A549 (cell line): ENCODE measurements around the gene RBBP8. TPM values are rescaled to one million over a fixed set of nuclear protein-coding genes. Genes with fewer than 3 reads are reported as not detected.

Experiments
- ATAC-seq, 2 experiments: fragments of 200-7000 bp in 1 of 2; fragments of >200 bp in 1 of 2; cut with Nextera tagmentation in 1 of 2; cut with Tn5 transposase in 1 of 2; 3 replicates each; pipeline versions ENCODE4 v1.8.0 to v1.9.1; 2018 to 2020; ENCODE audit warnings: mild to moderate bottlenecking in 1 of 2, moderate library complexity in 1 of 2
- CTCF ChIA-PET: fragments of 300-600 bp; sonication (Branson Sonifier 250); formaldehyde crosslinking; extraction: SDS; loops from one replicate; lab custom pipeline; 2021; ENCODE audit warnings: antibody characterized with exemption, inconsistent platforms; lab: Yijun Ruan, JAX
- POLR2A ChIA-PET: fragments of 350-600 bp; formaldehyde crosslinking; extraction: SDS; loops from one replicate; lab custom pipeline; 2021; ENCODE audit warnings: antibody characterized with exemption, inconsistent platforms; lab: Yijun Ruan, JAX
- DNase-seq, 2 experiments: peaks; one replicate each; pipeline versions ENCODE4 v3.0.0 to v3.0.0-alpha.2; 2011 to 2016; ENCODE audit warnings: low read depth in 1 of 2, low spot score in 1 of 2
- FAIRE-seq: peaks from 2 replicates; lab custom pipeline; 2011; peaks lifted over from hg19 to GRCh38; lab: Jason Lieb, UNC
- H3K27ac ChIP-seq, 2 experiments: fragments of >200 bp; sonication (Bioruptor Twin); formaldehyde crosslinking; 3 replicates each; pipeline ENCODE4 v1.5.1; 2016 to 2017
- H3K4me1 ChIP-seq: fragments of >200 bp; sonication (Bioruptor Twin); formaldehyde crosslinking; 3 replicates; pipeline ENCODE4 v1.6.1; 2016
- H3K4me2 ChIP-seq: fragments of >200 bp; sonication (Bioruptor Twin); formaldehyde crosslinking; 3 replicates; pipeline ENCODE4 v1.6.1; 2016
- H3K4me3 ChIP-seq: fragments of >200 bp; sonication (Bioruptor Twin); formaldehyde crosslinking; 3 replicates; pipeline ENCODE4 v1.5.1; 2016
- H3K9me3 ChIP-seq: fragments of >200 bp; sonication (Bioruptor Twin); formaldehyde crosslinking; 3 replicates; pipeline ENCODE4 v1.6.1; 2016
- CBX2 ChIP-seq: fragments of 200-600 bp; sonication (generic); IDR thresholded peaks from 2 replicates; pipeline ENCODE4 v1.6.1; 2016; ENCODE audit warnings: low read depth, mild to moderate bottlenecking, borderline replicate concordance
- CBX8 ChIP-seq: fragments of 200-600 bp; sonication (generic); IDR thresholded peaks from 2 replicates; pipeline ENCODE4 v1.6.1; 2016
- CEBPB ChIP-seq, 2 experiments: fragments of >200 bp in 1 of 2; sonication (Bioruptor Twin) in 1 of 2; formaldehyde crosslinking in 1 of 2; IDR thresholded peaks; 2 replicates each; pipeline ENCODE4 v1.6.1; 2012 to 2016
- CHD2 ChIP-seq: fragments of 150-350 bp; IDR thresholded peaks from 2 replicates; pipeline ENCODE4 v1.6.1; 2014; ENCODE audit warnings: low read length; ENCODE audit not compliant: partially characterized antibody
- EHF ChIP-seq: fragments of 250-450 bp; sonication (Bioruptor Pico); IDR thresholded peaks from 2 replicates; pipeline ENCODE4 v1.5.0; 2020; ENCODE audit warnings: mild to moderate bottlenecking
- EP300 ChIP-seq, 2 experiments: fragments of >200 bp; sonication (Bioruptor Twin); formaldehyde crosslinking; IDR thresholded peaks; 2 replicates in 1 of 2; 3 replicates in 1 of 2; pipeline ENCODE4 v1.6.1; 2016 to 2017
- ESRRA ChIP-seq: fragments of 150-350 bp; IDR thresholded peaks from 2 replicates; pipeline ENCODE4 v1.6.1; 2014; ENCODE audit warnings: mild to moderate bottlenecking, low read length, borderline replicate concordance
- FOSB ChIP-seq: fragments of 250-450 bp; sonication (Bioruptor Pico); IDR thresholded peaks from 2 replicates; pipeline ENCODE4 v1.5.0; 2020; ENCODE audit warnings: mild to moderate bottlenecking, moderate library complexity
- HDAC2 ChIP-seq: fragments of 200-600 bp; sonication (generic); IDR thresholded peaks from 2 replicates; pipeline ENCODE4 v1.6.1; 2016
- HES2 ChIP-seq: fragments of >200 bp; sonication (Bioruptor Twin); formaldehyde crosslinking; IDR thresholded peaks from 2 replicates; pipeline ENCODE4 v1.6.1; 2016
- HEYL ChIP-seq: fragments of 250-450 bp; sonication (Bioruptor Pico); IDR thresholded peaks from 2 replicates; pipeline ENCODE4 v1.8.0; 2021; ENCODE audit warnings: mild to moderate bottlenecking, moderate library complexity
- HOXA7 ChIP-seq: fragments of 250-450 bp; sonication (Bioruptor Pico); IDR thresholded peaks from 2 replicates; pipeline ENCODE4 v1.5.0; 2020; ENCODE audit warnings: mild to moderate bottlenecking, moderate library complexity
- HOXB13 ChIP-seq: fragments of 250-450 bp; sonication (Bioruptor Pico); IDR thresholded peaks from 2 replicates; pipeline ENCODE4 v1.5.0; 2020; ENCODE audit warnings: low read depth, mild to moderate bottlenecking, moderate library complexity
- MAFK ChIP-seq: fragments of 450-650 bp; IDR thresholded peaks from 2 replicates; pipeline ENCODE4 v1.6.1; 2014; ENCODE audit not compliant: partially characterized antibody
- NPAS2 ChIP-seq: fragments of 250-450 bp; sonication (Bioruptor Pico); IDR thresholded peaks from 2 replicates; pipeline ENCODE4 v1.8.0; 2022; ENCODE audit warnings: mild to moderate bottlenecking, moderate library complexity, borderline replicate concordance
- REST ChIP-seq: fragments of 200-600 bp; sonication (generic); IDR thresholded peaks from 2 replicates; pipeline ENCODE4 v1.6.1; 2016; ENCODE audit warnings: antibody characterized with exemption, mild to moderate bottlenecking, moderate library complexity
- RFX5 ChIP-seq: fragments of 450-650 bp; IDR thresholded peaks from 2 replicates; pipeline ENCODE4 v1.7.1; 2014; ENCODE audit warnings: antibody characterized with exemption, mild to moderate bottlenecking, moderate library complexity
- RNF2 ChIP-seq: fragments of 200-600 bp; sonication (generic); IDR thresholded peaks from 2 replicates; pipeline ENCODE4 v1.6.1; 2016; ENCODE audit warnings: low read depth, mild to moderate bottlenecking, antibody characterized with exemption, moderate library complexity, borderline replicate concordance
- SMC3 ChIP-seq: fragments of >200 bp; sonication (Bioruptor Twin); formaldehyde crosslinking; IDR thresholded peaks from 3 replicates; pipeline ENCODE4 v1.6.1; 2018; ENCODE audit warnings: inconsistent platforms
- TFCP2L1 ChIP-seq: fragments of 250-450 bp; sonication (Bioruptor Pico); IDR thresholded peaks from 2 replicates; pipeline ENCODE4 v1.5.0; 2021; ENCODE audit warnings: mild to moderate bottlenecking
- USF2 ChIP-seq: fragments of 450-650 bp; IDR thresholded peaks from 2 replicates; pipeline ENCODE4 v1.6.1; 2014; ENCODE audit warnings: antibody characterized with exemption
- ZC3H11A ChIP-seq: fragments of 450-650 bp; IDR thresholded peaks from 2 replicates; pipeline ENCODE4 v1.6.1; 2014; ENCODE audit warnings: antibody characterized with exemption, mild to moderate bottlenecking
- ZNF302 ChIP-seq: fragments of 250-450 bp; sonication (Bioruptor Pico); IDR thresholded peaks from 2 replicates; pipeline ENCODE4 v1.9.0; 2021; ENCODE audit warnings: inconsistent platforms, mild to moderate bottlenecking, moderate library complexity
- ZSCAN20 ChIP-seq: fragments of 250-450 bp; sonication (Bioruptor Pico); IDR thresholded peaks from 2 replicates; pipeline ENCODE4 v1.8.0; 2022; ENCODE audit warnings: mild to moderate bottlenecking, moderate library complexity
- WGBS: methylation state at CpG from one replicate; pipeline ENCODE4 v1.1.6; 2017; ENCODE audit errors: missing lambda C conversion rate; 5-methylcytosine and 5-hydroxymethylcytosine counted together
- polyA plus RNA-seq, 4 experiments: library from polyadenylated mRNA; depleted of rRNA in 3 of 4; stranded (reverse); fragments of >200 nt; fragmentation: RNase III in 1 of 4; extraction: RNeasy Plus Mini Kit Qiagen cat#74134 plus additional on column Dnase treatment in 1 of 4; gene quantifications; 2 replicates in 3 of 4; 3 replicates in 1 of 4; pipeline ENCODE4 v1.2.3, GENCODE V29; 2011 to 2017
- TF ChIP-seq, protein P1 (sequence below): IDR thresholded peaks from 2 replicates; pipeline ENCODE4 v1.6.1; 2012; ENCODE audit warnings: low read depth, borderline replicate concordance
- TF ChIP-seq, protein P2 (sequence below): fragments of 150-350 bp; IDR thresholded peaks from 2 replicates; pipeline ENCODE4 v1.6.1; 2014; ENCODE audit warnings: low read depth, mild to moderate bottlenecking, low read length

RBBP8 gene
- polyA plus RNA-seq, 2 of the 4 experiments (the other 2 are of a cell fraction): 26.8 to 65.4 TPM

GRCh38 chr18:23066504-23067039 is 133.4 kb downstream of the RBBP8 start:
- Histone ChIP-seq H3K4me2 (no peak overlapping the region), H3K4me3 (no peak overlapping the region)
- TF ChIP-seq HDAC2 (no peak), CBX8 (no peak), EP300 (IDR thresholded peaks at IDR 0.05) (no peak), CHD2 (no peak), HOXA7 (CRISPR knock-in tag) (no peak), TFCP2L1 (CRISPR knock-in tag) (no peak), SMC3 (no peak), HES2 (no peak), NPAS2 (no peak), ZC3H11A (no peak), ZSCAN20 (CRISPR knock-in tag) (no peak), USF2 (no peak), CBX2 (no peak), RNF2 (no peak), ESRRA (no peak), MAFK (no peak)
- TF ChIP-seq, protein P1, sequence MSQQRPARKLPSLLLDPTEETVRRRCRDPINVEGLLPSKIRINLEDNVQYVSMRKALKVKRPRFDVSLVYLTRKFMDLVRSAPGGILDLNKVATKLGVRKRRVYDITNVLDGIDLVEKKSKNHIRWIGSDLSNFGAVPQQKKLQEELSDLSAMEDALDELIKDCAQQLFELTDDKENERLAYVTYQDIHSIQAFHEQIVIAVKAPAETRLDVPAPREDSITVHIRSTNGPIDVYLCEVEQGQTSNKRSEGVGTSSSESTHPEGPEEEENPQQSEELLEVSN: no peak
- TF ChIP-seq, protein P2, sequence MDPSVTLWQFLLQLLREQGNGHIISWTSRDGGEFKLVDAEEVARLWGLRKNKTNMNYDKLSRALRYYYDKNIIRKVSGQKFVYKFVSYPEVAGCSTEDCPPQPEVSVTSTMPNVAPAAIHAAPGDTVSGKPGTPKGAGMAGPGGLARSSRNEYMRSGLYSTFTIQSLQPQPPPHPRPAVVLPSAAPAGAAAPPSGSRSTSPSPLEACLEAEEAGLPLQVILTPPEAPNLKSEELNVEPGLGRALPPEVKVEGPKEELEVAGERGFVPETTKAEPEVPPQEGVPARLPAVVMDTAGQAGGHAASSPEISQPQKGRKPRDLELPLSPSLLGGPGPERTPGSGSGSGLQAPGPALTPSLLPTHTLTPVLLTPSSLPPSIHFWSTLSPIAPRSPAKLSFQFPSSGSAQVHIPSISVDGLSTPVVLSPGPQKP: no peak
- TF ChIP-seq, all 56 proteins: peak for 0
- ChIA-PET POLR2A (no interaction called here), CTCF (interaction anchor here (0.6 to 1.6 kb wide), 2 partner anchors 11 to 1176 kb away, joined by 3 to 4 read pairs; no protein-coding TSS in a partner anchor)
- 0 out of 3 replicates have a peak, but pooled peaks cover 3% of the 10 kb centered on the region for H3K4me1 ChIP-seq
- no peaks in the 10 kb centered on the region for H3K9me3 ChIP-seq
- no peak for DNase-seq
- H3K27ac ChIP-seq: no peak overlapping the region
- WGBS: 86% methylated on average over 5 of the region's 5 CpGs
- no peak for ATAC-seq
- no peak for FAIRE-seq

DNA sequence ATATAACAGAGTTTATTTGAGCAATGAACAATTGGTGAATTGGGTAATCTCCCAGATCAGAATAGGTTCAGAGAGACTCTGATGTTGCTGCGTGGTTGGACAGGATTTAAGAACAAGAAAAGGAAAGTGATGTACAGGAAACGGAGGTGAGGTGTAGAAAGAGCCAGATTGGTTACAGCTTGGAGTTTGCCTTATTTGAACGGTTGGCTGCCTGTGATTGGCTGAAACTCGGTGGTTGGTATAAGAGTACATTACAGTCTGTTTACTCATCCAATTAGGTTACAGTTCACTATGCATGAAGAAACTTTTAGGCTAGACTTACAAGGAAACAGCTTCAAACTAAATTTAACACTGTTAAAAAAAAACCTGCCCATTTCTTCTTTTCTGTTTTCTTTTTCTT is 134.1 kb downstream of the RBBP8 start:
- no peaks in the 10 kb centered on the region for H3K9me3 ChIP-seq
- H3K4me1 ChIP-seq: 0 out of 3 replicates have a peak, but pooled peaks cover 3% of the 10 kb centered on the region
- TF ChIP-seq ZNF302 (CRISPR knock-in tag) (no peak), CBX2 (no peak), HEYL (CRISPR knock-in tag) (no peak), CHD2 (no peak), FOSB (CRISPR knock-in tag) (no peak), RFX5 (no peak), CEBPB (IDR thresholded peaks at IDR 0.05) (no peak), EHF (CRISPR knock-in tag) (no peak), REST (no peak), HOXB13 (CRISPR knock-in tag) (no peak), HES2 (no peak)
- TF ChIP-seq, protein P1: no peak
- H3K4me2 ChIP-seq: no peak overlapping the region; the same call in 2 of the 3 replicates
- ATAC-seq: peak; percentile 34 to 67; a peak in 4 of 6 replicates
- 21% methylated on average over 4 of the region's 4 CpGs for WGBS
- no peak for FAIRE-seq
- no peak overlapping the region for H3K4me3 ChIP-seq
- H3K27ac ChIP-seq: no peak overlapping the region
- ChIA-PET CTCF (interaction anchor here (0.6 kb wide), 1 partner anchor 134 kb away, joined by 4 read pairs; the partner anchor contains the start of gene RBBP8), POLR2A (interaction anchor here (0.6 kb wide), 1 partner anchor 933 kb away, joined by 4 read pairs; no protein-coding TSS in a partner anchor)
- DNase-seq: peak in 1 of 2 experiments; percentile 44
